Colonic mucosa (tissue), 4 donors: Measurements from ENCODE around the gene HIRA. TPM values are rescaled to one million over a fixed set of nuclear protein-coding genes. Genes with fewer than 3 reads are reported as not detected.

ENCODE experiments used
- DNase-seq: peaks from one replicate; pipeline ENCODE4 v3.0.0-alpha.2; 2020
- H3K27ac ChIP-seq: fragments of 200-600 bp; one replicate; pipeline ENCODE4 v1.8.0; 2021
- H3K27me3 ChIP-seq: fragments of 200-600 bp; one replicate; pipeline ENCODE4 v1.8.0; 2021
- H3K36me3 ChIP-seq: fragments of 200-600 bp; one replicate; pipeline ENCODE4 v1.8.0; 2021
- H3K4me1 ChIP-seq: fragments of 200-600 bp; one replicate; pipeline ENCODE4 v1.8.0; 2021; ENCODE audit warnings: mild to moderate bottlenecking
- H3K4me3 ChIP-seq: fragments of 200-600 bp; one replicate; pipeline ENCODE4 v1.8.0; 2021
- H3K9ac ChIP-seq, 2 donors: one replicate each; pipeline ENCODE4 v1.7.0; 2013; ENCODE audit warnings: control low read depth in 2 of 2, low read depth in 2 of 2, low read length in 2 of 2
- H3K9me3 ChIP-seq: fragments of 200-600 bp; one replicate; pipeline ENCODE4 v1.8.0; 2021
- CTCF ChIP-seq: fragments of 200-600 bp; IDR thresholded peaks from one replicate; pipeline ENCODE4 v1.8.0; 2022; ENCODE audit warnings: antibody characterized with exemption, mild to moderate bottlenecking
- intact Hi-C: fragments of 100-400 bp; cut with DNase I; formaldehyde crosslinking; loops from one replicate; pipeline ENCODE4 v1.14.1; 2022
- total RNA-seq, 2 donors: library from RNA; stranded (reverse); fragmentation: NEBNext Ultra II Directional in 1 of 2; extraction: Animal tissue kit (Norgen Biotek cat#: 25700) in 1 of 2; gene quantifications; one replicate each; pipeline ENCODE4 v1.2.1, GENCODE V29; 2021
- donor health status: healthy.
- donor health status: DM: no; HTN: no; CAD: no.
- donor health status: DM: no; HTN: no; CAD: no.

Gene HIRA
- total RNA-seq, 2 donors from 2014 or later: 22.3 to 41.5 TPM

GRCh38 chr22:19478045-19478900, 46.7 kb upstream of the HIRA start:
- DNase-seq: peak; percentile 26
- intact Hi-C loops: loop anchor here (10.0 kb wide), 1 partner anchor 293 kb away; no protein-coding TSS in a partner anchor
- H3K4me1 ChIP-seq: peaks cover 11% of the 10 kb centered on the region

GRCh38 chr22:19477321-19478044, 46.0 kb upstream of the HIRA start:
- Histone ChIP-seq H3K36me3 (no peaks in the 10 kb centered on the region), H3K27ac (no peak overlapping the region), H3K27me3 (no peaks in the 10 kb centered on the region), H3K4me1 (peaks cover 11% of the 10 kb centered on the region), H3K9ac (peak overlapping the region in 1 of 2 donors; percentile 76), H3K4me3 (peak overlapping the region; percentile 81), H3K9me3 (no peaks in the 10 kb centered on the region)
- intact Hi-C loops: loop anchor here (10.0 kb wide), 1 partner anchor 293 kb away; no protein-coding TSS in a partner anchor
- DNase-seq: no peak
- no peak for TF ChIP-seq CTCF

More at GRCh38 chr22:19478045-19478900, 46.7 kb upstream of the HIRA start:
- Histone ChIP-seq H3K9ac (peak overlapping the region; percentile 76 to 80), H3K27me3 (no peaks in the 10 kb centered on the region), H3K36me3 (no peaks in the 10 kb centered on the region), H3K27ac (peak overlapping the region; percentile 91), H3K9me3 (no peaks in the 10 kb centered on the region), H3K4me3 (peak overlapping the region; percentile 81)
- TF ChIP-seq CTCF: no peak

- no peak overlapping the region for H3K9ac ChIP-seq
- H3K9me3 ChIP-seq: no peaks in the 10 kb centered on the region
- H3K4me3 ChIP-seq: no peak overlapping the region
- peaks cover 11% of the 10 kb centered on the region for H3K4me1 ChIP-seq
- no peak for DNase-seq
- H3K36me3 ChIP-seq: no peaks in the 10 kb centered on the region
- no peaks in the 10 kb centered on the region for H3K27me3 ChIP-seq
- no peak for TF ChIP-seq CTCF
- intact Hi-C loops: loop anchor here (10.0 kb wide), 1 partner anchor 291 kb away; no protein-coding TSS in a partner anchor
- H3K27ac ChIP-seq: no peak overlapping the region
Observed at GRCh38 chr22:19476023-19476422, 44.5 kb upstream of the HIRA start.

GRCh38 chr22:19473578-19473977, 42.0 kb upstream of the HIRA start:
- Histone ChIP-seq H3K36me3 (peaks cover 10% of the 10 kb centered on the region), H3K9ac (no peak overlapping the region), H3K27ac (no peak overlapping the region), H3K9me3 (no peaks in the 10 kb centered on the region), H3K27me3 (no peaks in the 10 kb centered on the region), H3K4me3 (no peak overlapping the region), H3K4me1 (peaks cover 6% of the 10 kb centered on the region)
- no peak for DNase-seq
- TF ChIP-seq CTCF: no peak
- intact Hi-C loops: loop anchor here (10.0 kb wide), 1 partner anchor 289 kb away; no protein-coding TSS in a partner anchor

- DNase-seq: no peak
- Histone ChIP-seq H3K27me3 (no peaks in the 10 kb centered on the region), H3K9me3 (no peaks in the 10 kb centered on the region), H3K9ac (no peak overlapping the region), H3K27ac (no peak overlapping the region), H3K36me3 (peaks cover 10% of the 10 kb centered on the region), H3K4me3 (no peak overlapping the region), H3K4me1 (peaks cover 4% of the 10 kb centered on the region)
- intact Hi-C loops: loop anchor here (10.0 kb wide), 1 partner anchor 287 kb away; no protein-coding TSS in a partner anchor
- no peak for TF ChIP-seq CTCF
Observed at GRCh38 chr22:19472233-19472632, 40.7 kb upstream of the HIRA start.
